ENCODE results near the gene USP22. TPM values are rescaled to one million over a fixed set of nuclear protein-coding genes. Genes with fewer than 3 reads are reported as not detected.
"Not testable (repeated sequence)": the region's sequence is repeated elsewhere in the genome, so short reads cannot be mapped to it uniquely, and the experiment has no call there.

The USP22 gene
- total RNA-seq, 1 donor from 2014 or later: 181 TPM

DNA sequence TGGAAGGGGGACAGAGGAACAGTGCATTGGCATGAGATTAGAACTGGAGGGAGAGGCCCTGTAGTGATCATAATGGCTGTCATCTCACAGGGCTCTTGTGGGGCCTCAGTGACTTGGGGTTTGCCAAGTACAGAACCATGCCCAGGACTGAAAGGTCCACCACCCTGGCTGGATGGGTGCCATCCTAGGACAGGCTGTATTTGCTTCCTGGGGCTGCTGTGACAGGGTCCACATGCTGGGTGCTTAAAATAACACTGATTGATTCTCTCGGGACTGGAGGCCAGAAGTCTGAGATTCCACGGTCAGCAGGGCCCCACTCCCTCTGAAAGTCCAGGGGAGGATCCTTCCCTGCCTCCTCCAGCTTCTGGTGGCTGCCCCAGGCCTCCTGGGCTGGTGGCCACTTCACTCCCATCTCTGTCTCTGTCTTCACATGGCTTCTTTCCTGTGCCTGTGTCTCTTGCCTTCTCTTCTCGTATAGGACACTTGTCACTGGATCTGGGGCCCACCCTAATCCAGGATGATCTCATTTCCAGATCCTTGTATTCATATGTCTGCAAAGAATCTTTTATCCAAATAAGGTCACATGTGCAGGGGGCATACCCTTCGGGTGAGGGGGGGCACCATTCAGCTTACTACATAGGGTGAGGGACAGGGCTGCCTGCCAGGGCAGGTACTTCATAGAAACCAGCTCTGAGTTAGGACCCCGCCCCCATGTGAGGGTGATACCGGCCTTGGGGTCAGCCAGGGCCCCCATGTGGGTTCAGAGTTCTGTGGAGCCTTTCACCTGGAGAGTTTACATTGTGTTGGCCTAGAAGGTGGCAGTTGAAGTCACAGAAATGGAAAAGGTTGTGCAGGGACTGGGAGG is 52.6 kb downstream of the USP22 start:
- no peak for DNase-seq (ENCODE audit: low read depth in 2 of 2)

DNA sequence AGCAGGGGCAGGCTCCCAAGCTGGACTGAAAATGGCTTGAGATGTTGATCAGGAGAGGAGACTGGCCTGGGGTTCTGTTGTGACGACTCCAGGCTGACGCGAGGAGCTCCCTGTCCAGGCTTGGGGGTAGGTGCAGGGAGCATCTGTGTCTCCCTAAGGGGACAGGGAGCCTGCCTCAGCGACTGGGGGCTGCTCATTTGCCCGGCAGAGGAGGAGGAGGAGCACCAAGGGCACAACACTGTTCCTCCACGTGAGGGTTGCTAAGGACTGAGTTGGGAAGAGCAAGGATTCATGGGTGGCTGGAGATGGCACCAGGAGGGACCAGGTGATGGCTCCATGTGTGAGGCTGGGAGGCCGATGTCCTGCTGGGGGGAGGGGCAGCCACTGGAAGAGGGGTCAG is 53.3 kb downstream of the USP22 start:
- no peak for DNase-seq (ENCODE audit: low read depth in 2 of 2)

DNA sequence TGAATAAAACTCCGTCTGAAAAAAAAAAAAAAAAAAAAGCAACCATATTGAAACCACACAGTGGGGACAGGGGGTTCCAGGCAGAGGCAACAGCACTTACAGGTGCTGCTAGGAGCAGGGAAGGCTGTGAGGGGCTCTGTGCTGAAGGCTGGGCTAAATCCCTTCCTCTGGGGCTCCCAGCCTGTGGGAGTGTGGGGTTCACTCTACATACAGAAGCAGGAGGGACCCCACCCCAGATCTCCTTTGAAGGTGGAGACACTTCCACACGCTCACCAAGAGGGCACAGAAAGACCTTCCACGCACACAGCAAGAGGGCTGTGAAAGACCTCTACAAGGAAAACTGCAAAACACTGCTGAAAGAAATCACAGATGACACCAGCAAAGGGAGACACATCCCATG is 53.9 kb downstream of the USP22 start:
- DNase-seq (ENCODE audit: low read depth in 2 of 2): no peak

DNA sequence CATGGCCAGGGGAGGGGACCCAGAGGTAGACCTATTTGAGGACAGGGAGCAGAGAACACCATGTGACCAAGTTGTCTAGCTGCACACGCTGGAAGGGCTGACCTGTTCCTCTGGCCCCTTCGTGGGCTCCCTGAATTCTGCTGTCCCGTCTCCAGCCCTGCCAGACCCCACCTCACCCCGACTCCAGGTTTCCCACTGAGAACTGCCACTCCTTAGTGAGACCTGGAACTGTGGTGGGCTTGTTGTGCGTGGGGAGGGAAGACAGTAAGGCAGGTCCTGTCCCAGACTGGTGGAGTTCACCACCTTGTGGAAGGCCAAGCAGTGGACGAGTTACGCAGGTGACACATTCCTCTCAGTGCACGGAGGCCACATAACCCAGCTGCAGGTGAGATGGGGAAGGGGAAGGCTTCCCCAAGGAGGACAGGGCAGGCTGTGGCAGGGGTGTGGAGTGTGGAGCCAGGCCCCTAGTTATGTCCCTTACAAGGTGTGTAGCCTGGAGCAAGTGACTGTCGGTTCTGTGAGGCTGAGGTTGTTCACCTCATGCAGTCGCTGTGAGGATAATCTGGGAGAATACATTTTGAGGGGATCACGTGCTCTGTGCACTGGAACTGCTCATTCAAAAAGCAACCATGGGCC is 54.7 kb downstream of the USP22 start:
- no peak for DNase-seq (ENCODE audit: low read depth in 2 of 2)

DNA sequence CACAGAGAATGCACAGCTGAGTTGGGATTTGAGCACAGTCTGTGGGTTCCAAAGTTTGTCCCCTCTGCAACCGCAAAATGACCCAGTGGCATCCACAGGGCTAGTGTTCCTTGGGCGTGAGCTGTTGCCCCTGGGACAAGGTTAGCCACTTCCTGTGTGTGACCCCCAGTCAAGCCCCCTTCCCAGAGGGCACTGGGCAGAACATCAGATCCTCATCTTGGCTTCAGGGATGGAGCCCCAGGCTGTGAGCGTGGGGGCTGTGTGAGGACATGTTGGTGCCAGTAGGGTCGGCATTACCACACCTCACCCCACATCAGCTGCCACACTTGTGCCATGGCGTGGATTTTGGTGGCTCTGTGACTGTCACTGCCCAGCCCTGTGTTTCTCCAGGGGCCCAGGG is 55.3 kb downstream of the USP22 start:
- DNase-seq (ENCODE audit: low read depth in 2 of 2): no peak

DNA sequence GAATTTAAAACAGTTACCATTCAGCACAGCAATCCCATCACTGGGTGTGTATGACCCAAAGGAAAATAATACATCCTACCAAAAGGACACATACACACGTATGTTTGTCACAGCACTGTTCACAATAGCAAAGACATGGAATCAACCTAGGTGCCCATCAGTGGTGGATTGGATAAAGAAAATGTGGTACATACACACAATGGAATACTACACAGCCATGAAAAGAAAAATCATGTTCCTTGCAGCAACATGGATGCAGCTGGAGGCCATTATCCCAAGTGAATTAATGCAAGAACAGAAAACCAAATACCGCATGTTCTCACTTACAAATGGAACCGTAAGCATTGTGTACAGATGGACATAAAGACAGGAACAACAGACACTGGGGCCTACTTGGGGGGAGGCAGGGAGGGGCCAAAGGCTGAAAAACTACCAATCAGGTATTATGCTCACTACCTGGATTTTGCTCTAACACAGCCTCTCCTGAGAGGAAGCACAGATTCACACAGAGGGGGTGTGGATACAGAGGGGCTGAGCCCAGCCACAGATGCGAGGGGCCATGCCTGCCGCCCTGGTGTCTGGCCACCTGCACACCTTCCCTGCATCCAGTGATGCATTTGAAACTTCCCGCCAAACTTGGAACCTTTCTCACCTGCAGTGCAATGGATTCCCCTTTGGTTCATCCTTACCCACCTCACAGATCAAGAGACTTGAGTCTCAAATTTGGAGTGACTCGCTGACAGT is 55.9 kb downstream of the USP22 start:
- DNase-seq (ENCODE audit: low read depth in 2 of 2): no peak

DNA sequence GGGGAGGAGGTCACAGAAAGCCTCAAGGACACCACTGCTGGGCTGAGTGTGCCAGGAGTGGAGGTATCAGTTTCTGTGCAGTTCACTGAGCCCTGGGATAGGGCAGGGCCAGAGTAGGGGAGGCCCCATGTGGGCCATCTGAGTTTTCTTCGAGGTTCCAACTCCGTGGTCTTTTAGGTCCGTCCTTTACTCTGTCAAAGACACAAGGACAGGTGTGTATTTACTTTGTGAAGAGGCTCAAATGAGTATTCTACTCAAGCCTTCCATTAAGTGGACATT is 59.5 kb downstream of the USP22 start:
- DNase-seq (ENCODE audit: low read depth in 2 of 2): no peak

DNA sequence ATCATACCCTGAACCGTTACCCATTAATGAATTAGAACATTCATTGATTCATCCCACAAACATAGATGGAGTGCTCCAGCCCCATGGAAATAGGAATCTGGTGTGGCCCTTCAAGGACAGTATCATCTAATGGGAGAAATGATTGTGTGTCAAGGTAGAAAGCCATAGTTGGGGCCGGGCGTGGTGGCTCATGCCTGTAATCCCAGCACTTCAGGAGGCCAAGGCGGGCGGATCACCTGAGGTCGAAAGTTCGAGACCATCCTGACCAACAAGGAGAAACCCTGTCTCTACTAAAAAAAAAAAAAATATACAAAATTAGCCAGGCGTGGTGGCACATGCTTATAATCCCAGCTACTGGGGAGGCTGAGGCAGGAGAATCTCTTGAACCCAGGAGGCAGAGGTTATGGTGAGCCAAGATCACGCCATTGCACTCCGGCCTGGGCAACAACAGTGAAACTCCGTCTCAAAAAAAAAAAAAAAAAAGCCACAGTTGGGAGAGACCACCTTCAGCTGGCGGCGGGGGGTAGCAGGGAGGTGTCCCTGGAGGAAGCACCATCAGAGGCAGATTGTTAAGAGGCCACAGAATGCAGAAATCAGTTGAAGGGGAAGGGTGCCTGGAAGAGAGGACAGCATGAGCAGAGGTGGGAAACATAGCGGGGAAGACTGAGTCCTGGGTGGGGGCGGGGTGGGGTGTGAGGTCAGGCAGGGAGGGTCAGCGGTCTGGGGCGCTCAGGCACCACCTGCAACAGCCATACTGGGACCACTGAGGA is 60.0 kb downstream of the USP22 start:
- DNase-seq (ENCODE audit: low read depth in 2 of 2): no peak

DNA sequence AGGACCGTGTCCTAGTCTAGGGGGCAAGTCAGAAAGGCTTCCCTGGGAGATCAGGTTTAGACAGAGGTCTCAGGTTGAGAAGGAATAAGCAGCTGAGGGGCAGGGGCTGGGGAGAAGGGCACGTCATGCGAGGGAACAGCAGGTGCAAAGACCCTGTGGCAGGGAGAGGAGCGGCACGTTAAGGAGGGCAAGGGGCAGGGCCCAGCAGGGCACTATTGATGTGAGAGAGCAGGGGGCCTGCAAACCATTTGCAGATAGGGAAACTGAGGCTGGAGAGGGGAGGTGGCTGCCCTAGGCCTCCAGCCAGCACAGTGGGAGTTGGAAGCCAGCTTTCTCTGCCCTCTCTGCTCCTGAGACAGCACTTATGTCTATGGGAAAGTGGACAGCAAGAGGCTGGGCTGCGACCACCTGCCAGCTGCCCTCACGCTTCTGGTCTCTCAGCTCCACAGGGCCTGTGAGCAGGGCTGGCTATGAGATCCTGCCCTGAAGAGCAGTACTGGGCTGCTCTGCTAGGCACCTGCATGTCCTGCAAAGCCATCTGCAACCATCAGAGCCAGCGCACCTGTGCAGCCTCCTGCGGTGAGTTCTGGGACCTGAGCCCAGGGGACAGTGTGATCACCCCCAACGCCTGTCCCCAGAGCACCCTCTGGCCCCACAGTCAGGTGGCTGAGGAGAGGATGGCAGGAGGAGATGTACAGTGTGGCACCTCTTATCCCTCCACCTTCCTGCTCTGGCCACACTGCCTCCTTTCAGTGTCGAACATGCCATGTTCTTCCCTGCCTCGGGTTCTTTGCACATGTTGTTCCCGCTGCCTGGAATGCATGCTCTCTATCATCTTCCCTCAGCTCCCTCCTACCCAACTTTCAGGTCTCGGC is 61.5 kb downstream of the USP22 start:
- no peak for DNase-seq (ENCODE audit: low read depth in 2 of 2)

DNA sequence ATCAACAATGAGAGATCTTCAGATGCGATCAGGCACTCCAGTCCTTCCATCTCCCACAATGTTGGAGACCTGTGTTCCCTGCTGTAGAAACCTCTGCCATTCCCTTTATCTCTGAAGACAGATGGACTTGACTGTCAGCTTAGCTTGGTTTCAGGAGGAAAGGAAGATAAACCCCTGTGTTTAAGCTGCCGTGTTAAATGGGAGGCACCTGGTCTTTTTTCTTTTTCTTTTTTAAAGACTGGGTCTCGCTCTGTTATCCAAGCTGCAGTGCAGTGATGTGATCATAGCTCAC is 63.1 kb downstream of the USP22 start:
- DNase-seq (ENCODE audit: low read depth in 2 of 2): no peak

DNA sequence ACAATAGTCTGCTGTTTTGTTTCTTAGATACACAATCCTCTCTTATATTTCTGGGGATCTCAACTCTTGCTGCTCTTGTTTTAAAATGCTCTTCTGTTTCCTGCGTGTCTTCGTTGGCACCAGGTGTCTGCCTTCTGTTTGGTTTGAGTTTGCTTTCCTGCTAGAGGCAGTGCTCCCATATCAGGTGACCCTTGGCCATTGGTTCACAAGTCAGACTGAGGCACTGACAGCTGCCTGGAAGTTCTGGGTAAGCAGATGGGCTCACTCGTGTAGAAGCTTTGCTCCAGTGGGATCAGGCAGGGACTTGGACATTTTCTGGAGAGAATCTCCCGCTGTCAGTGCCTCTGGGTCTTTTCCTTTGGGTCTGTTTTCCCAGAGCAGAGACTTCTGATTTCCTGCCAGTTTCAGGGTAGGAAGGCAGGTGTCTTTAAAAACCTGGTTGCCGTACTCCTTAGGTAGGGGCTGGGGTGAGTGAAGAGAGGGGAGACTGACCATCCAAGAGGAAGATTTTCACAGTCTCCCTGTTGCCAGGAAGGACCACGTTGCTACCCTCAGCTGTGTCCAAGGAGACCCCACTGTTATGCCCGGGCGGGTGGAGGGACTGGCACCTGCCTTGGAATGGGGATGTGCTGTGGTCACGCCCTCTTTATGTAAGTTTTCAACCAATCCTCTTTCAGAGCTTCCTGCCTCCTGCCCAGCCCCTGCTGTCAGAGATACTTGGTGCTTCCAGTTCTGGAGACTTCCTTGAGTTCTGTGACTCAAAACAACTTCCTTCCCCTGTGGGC is 63.6 kb downstream of the USP22 start:
- DNase-seq (ENCODE audit: low read depth in 2 of 2): not testable (repeated sequence)

DNA sequence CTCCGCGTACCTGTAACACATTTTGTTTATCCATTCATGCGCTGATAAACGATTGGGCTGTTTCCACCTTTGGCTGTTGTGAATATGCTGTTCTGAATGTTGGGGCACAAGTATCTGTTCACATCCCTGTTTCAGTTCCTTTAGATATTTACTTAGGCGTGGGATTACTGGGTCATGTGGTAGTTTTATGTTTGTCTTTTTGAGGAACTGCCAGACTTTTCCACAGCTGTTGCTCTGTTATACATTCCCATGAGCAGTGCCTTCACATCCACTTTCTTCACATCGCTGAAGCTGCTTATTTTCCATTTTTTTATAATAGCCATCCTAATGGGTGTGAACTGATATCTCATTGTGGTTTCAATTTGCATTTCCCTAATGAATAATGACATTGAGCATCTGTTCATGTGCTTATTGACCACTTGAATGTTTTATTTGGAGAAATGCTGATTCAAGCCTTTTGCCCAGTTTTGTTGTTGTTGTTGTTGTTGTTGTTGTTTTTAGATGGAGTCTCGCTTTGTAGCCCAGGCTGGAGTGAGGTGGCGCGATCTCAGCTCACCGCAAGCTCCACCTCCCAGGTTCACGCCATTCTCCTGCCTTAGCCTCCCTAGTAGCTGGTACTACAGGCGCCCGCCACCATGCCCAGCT is 65.1 kb downstream of the USP22 start:
- DNase-seq (ENCODE audit: low read depth in 2 of 2): not testable (repeated sequence)

DNA sequence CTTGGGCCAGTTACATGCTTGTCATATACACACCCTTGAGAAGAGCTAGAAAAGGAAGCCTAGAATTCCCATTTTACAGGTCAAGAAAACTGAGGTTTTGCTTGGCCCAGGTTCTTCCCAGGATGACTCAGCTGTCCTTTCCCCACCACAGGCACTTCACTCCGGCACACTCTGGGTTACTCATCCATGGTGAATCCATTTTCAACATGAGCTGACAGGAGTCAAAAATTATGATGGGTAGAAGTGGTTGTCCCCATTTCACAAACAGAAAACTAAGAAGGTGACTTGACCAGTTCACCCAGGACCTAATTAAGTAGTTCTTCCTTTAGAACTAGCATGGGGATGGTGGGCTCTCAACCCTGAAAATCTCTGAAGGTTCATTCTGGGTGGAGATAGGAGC is 67.2 kb downstream of the USP22 start:
- no peak for DNase-seq (ENCODE audit: low read depth in 2 of 2)

DNA sequence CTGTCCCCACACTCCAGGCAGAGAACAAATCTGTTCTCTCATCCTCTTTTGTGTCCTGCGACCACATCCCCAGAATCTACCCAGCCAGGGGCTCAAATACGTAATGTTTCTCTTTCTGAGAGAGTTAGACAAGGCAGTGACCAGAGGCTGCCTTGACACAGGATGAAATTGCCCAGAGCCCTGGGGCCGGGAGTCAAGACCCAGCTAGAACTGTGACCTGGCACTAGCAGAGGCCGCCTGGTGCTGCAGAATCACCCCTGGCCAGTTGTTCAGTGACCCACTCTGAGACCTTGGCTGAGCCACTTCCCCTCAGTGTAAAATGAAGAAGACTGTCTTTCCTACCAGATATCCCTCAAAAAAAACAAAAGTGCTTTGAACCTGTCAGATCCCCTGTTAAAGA is 72.5 kb downstream of the USP22 start:
- DNase-seq (ENCODE audit: low read depth in 2 of 2): no peak

DNA sequence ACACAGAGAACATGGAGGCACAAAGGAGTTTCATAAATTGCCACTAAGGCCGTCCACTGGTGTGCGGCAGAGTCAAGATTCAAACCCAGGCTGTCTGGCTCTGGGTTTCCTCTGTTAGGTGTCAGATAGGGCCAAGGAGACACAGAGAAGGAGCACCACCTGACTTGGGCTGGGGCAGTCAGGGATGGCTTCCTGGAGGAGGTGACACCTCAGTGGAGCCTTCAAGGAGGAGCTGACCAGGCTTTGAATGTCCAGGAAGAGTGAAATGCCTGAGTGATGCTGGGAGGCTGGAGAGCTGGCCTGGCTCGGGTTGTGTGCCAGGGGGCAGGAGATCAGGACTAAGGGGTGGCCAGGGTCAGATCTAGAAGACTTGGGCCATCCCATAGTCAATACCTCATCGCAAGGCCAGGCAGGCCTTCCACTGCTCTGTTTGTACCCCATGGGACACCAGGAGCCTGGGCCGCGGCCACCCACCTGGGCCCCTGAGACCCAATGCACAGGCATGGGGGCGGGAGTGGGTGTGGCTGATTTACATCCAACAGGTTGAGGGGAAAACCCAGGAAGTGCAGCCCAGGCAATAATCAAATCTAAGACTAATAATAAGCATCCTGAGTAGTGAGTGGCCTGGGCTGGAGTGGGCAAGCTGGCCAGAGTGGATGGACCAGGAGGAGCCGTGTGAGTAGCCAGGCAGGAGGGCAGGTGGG is 73.7 kb downstream of the USP22 start:
- no peak for DNase-seq (ENCODE audit: low read depth in 2 of 2)

DNA sequence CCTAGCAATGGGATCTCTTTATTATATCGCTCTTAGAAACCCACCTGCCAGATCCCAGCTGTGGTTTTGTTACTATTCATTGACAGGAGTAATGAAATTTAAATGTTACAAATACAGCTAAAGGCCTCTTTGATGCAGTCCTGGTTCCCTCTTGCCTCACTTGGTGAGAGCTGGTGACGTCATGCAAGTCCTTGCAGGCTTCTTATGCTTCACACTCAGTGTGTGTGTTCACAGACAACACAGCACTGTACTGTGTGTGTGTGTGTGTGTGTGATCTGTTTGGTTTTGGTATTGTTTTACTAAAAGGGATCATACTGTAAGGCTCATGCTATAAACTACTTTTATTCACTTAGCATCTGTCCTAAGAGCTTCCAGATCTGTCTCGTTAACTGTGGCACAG is 75.0 kb downstream of the USP22 start:
- no peak for DNase-seq (ENCODE audit: low read depth in 2 of 2)

DNA sequence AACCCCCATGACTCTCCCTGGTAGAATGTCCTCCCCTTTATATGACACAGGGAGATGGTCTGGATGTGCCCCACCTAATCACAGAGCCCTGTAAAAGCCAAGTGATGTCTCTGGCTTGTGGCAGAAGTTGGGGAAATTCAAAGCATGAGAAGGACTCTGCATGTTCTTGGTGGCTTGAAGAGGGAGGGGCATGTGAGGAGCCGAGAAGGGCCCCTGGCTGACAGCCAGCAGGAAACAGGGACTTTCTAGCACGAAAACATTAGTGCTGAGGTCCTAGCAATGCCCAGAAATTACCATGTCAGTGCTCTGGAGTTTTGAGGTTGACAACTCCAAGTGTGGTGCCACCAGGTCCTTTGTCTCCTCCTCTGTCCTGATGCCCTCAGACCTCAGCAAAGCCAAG is 75.9 kb downstream of the USP22 start:
- DNase-seq (ENCODE audit: low read depth in 2 of 2): no peak

DNA sequence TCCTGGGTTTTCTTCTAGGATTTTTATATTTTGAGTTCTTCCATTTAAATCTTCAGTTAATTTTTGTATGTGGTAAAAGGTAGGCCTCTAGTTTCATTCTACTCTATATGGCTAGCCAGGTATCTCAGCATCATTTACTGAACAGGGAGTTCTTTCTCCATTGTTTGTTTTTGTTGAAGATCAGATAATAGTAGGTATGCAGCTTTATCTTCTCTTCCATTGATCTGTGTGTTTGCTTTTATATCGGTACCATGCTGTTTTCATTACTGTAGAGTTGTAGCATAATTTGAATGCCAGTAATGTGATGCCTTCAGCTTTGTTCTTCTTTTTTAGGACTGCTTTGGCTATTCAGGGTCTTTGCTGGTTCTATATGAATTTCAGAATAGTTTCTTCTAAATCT is 77.3 kb downstream of the USP22 start:
- no peak for DNase-seq (ENCODE audit: low read depth in 2 of 2)

DNA sequence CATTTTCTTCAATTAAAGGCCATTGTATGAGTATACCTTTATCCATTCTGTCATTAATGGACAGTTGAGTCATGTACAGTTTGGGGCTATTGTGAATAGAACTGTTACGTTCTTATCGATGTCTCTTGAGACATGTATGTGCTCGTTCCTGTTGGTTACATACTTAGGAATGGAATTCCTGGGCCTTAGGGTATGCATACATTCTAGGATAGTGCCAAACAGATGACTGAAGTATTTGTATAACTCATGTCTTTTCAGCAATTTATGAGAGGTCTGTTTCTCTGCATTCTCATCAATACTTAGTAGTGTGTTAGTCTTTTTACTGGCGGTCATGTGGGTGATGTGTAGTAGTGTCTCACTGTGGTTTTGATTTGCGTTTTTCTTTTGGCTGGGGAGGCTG is 81.2 kb downstream of the USP22 start:
- DNase-seq (ENCODE audit: low read depth in 2 of 2): no peak
